ENCODE measurements around the gene LCE5A.
"Not testable (repeated sequence)": the region's sequence is repeated elsewhere in the genome, so short reads cannot be mapped to it uniquely, and the experiment has no call there.

LCE5A gene, protein sequence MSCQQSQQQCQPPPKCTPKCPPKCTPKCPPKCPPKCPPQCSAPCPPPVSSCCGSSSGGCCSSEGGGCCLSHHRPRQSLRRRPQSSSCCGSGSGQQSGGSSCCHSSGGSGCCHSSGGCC

DNA sequence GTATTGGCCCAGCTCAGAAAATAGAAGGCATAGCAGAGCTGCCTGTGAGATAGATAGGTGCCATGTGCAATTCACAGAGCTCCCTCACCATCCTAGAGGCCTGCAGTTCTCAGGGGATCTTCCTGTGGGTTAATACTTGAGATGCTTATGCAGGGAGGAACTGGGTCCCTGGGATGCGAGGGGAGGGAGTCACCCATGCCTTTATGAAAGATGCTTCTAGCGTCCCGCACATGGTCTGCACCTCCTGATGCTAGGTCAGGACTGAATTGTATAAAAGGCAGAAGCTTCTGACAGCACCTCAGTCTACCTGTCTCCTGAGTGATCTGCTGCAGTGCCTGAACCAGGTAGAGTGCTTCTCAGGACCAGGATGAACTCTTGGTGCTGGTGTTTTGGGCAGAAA lies at the start of gene LCE5A:
Gene LCE5A, plus strand, starts transcription at position 301 of the 400 bp plus-strand sequence. CDS start 732 bp downstream, outside the sequence.
- no peak for DNase-seq

DNA sequence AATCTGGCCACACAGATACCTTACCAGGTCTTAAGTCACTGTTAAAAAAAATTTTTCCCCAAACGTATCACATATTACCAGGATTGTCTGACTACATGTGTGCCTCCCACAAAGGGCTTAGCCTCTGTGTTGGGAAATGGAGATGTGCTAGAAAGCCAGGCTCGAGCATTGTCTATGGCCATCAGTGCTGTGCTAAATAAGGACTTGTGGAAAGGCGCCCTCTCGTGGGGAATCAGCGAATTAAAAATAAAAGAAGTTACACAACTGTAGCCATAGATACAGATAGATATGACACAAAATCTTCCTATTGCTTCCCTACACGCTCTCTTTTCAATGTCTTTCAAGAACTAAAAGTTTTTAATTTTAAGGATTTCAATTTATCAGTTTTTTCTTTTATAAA lies 49.1 kb upstream of the LCE5A start:
- DNase-seq, result no peak

DNA sequence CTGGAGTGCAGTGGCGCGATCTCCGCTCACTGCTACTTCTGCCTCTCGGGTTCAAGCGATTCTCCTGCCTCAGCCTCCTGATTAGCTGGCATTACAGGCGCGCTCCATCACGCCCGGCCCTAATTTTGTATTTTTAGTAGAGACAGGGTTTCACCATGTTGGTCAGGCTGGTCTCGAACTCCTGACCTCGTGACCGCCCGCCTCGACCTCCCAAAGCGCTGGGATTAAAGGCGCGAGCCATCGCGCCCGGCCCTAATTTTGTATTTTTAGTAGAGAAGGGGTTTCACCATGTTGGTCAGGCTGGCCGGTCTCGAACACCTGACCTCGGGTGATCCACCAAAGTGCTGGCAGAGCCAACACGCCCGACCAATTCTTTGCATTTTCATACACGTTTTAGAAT lies 48.0 kb upstream of the LCE5A start:
- no peak for DNase-seq

DNA sequence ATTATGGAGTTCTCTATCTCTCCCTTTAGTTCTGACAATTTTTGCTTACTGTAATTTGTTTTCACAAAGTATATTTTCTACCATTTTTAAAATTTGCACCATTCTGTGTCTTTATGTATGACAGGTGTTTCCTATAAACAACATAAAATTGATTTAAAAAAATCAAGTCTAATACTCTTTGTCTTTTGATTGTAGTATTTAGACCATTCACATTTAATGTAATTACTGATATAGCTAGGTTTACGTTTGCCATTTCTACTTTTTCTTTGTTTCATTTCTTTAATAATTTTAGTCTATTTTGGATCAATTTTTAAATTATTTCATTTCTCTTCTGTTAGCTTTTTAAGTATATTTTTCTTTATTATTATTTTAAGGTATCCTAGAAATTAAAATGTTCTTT lies 44.4 kb upstream of the LCE5A start:
- no peak for DNase-seq

DNA sequence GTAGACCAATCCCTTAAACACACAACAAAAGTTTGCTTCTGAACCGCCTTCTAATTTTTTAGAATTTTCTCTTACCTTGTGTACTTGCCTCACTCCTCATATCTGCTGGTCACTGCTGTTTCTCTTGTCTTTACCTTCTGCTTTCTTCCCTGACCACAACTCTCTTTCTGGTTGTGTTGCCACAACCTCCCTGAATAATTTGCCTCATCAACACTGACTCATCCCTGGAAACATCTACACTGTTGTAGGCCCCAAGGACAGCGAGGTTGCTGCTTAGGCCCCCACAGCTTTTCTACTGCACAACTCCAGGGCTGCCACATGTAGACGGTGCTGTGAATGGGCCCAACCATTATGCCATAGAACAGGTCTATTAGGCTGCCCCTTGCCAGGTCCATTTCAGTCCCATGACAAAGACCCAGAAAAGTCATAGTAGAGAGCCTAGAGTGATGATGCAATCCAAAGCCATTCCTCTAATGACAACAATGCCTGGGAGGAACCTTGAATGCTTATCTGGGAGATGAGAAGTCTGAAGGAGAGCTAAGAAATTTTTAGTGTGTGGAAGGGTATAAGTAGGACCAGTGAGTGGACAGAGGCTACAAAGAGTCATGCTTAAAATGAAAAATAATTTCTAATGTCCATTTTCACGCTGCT lies 36.6 kb upstream of the LCE5A start:
- DNase-seq, result no peak

DNA sequence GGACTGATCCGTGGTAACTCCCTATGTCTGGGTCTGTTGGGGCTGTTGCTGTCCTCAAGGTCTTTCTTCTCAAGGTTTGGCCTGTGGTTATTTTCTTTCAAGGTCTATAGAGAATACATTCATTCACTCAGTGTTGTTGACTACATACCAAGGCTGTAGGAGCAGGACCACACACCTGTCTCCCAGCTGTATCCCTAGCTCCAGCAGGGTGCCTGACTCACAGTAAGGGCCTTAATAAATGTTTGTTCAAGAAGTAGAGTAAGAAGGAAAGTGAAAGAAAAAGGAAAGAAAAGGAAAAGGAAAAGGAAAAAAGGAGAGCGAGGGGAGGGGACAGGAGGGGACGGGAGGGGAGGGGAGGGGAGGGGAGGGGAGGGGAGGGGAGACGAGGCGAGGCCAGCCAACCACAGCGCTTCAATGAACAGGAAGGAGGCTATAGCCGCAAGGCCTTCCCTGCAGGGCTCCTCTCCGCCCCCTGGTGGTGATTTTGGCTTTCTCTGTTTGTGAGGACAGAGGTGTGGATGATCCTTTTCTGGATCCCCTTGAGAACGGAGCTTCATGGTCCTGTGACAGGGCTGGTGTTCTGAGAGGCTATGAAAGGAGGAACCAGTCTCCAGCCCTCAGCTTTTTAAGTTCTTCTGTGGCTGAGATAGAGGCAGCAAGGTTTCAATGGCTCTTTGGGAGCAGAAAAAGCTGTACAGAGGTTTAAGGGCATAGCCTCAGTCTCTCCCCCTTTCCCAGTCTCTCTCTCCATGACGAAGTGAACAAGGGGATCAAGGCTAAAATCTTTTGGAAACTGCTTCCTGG lies 30.6 kb upstream of the LCE5A start:
- no peak for DNase-seq

DNA sequence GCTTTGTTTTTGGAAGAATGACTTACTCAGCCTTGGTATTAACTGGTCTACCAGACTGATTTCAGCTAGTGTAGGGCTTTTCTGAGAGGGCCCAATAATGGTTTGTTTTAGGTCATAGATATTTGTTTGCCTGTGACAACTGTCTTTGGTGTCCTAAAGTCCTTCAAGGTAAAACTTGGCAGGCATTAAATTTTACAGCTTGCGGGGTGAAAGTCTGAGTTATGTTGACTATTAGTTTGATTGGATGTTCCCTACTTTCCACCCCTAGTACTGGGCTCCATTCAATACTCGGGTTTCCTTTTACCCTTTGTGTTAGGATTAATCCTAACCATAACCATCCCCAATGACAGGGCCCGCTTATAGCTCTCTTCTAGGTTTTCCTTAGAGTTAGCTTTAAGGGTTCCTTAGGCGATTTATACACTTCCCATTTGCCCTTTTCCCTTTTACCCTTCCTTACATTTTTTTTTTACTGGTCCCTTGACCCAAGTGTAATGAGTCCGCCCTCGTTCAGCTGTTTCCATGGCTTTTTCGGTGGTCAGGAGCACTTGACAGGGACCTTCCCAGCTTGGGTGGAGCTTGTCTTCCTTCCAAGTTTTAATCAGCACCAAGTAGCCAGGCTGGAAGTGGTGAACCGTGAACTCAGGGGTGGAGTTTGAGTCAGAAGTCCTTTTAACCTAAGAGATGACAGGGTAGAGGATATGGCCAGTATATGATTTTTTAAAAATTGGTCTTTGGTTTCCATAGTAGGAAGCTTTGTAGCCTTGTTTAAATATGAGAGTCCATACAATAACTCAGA lies 28.5 kb upstream of the LCE5A start:
- DNase-seq, result no peak

DNA sequence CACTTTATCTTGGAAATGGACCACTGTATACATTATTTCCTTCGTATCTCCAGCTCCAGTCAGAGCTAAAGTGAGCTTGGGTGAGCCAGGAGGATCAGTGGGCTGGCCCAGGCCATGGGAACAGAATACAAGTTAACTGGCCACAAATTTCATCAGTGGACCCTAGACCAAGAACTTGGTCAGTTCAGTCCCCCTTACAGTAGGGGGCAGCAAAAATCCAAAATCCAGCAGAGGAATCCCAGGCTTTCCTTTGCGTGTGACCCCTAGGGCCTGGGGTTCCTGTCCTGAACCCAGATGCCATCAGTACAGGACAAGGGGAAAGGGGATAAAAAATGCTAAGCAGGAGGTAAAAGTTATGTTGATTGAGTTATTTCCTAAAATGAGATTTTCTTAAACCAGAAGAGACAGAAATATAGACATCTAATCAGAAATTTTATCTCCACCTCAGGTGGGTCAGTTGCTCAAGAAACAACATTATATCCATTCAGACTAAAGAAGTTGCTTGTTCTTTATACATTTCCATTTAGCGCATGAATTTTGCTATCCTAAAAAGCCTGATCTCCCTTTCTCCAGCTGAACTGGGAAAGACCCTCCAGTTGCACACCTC lies 24.1 kb upstream of the LCE5A start:
- no peak for DNase-seq

DNA sequence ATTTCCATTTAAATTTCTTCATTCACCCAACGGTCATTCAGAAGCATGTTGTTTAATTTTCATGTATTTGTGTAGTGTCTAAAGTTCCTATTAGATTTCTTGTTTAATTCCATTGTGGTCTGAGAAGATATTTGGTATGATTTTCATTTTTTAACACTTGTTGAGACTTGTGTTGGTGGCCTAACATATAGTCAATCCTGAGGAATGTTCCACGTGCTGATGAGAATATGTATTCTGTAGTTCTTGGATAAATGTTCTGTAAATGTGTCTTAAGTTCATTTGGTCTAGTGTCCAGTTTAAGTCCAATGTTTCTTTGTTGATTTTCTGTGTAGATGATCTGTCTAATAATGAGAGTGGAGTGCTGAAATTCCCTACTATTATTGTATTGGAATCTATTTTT lies 22.7 kb upstream of the LCE5A start:
- no peak for DNase-seq

DNA sequence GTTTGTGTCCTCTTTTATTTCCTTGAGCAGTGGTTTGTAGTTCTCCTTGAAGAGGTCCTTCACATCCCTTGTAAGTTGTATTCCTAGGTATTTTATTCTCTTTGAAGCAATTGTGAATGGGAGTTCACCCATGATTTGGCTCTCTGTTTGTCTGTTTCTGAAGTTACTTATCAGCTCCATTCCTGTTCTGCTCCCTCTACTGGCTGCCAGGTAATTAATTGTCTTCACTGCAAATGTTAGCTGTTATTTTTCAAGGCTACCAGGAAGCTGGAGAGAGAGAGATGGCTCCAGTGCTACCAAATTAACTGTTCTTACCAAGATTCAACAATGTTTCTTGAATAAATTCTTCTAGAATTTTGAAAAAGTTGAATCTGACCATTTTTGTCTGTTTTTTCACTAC lies 19.1 kb upstream of the LCE5A start:
- DNase-seq, result not testable (repeated sequence)

DNA sequence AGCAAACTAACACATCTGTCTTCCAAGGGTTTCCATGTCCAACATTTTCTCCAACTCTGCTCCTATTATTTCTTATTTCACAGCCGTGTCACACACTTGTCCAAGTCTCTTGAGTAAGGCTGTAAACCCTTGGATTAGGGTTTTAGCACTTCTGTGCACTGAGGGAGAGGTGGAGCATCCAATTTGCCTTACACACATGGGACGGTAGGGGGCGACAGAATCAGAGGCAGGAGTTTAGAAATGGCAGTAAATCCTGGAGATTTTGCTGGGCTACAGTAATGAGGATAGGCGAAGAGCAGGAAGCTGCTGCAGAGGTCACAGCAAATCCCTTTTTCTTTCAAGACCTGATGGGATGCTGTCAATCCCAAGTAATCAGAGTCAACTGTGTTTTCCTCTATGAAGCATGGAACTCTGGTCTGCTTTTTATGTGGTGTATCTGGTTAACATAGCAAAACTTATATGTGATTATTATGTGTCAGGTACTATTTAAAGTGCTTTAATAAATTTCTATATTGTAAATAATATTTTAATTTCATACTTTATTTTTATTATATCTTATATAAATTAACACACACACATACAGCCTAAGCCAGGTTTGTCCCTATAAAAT lies 15.4 kb upstream of the LCE5A start:
- no peak for DNase-seq

DNA sequence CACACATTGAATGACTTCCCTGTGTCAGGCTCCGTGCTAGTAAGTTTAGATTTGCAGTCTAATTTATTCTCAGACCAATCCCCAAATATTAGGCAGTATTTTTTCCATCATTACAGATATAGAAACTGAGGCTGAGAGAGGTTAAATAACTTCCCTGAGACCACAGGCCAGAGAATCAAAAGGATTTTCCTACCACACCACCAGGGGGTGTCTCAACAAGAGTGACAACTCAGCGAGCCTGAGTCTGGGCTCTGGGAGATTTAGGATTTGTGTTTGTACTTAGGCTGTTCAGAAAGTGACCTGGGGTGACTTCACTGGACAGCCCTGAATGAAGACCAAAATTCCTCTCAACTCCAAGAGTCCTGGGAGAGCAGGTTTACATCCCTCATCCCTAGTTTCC lies 13.3 kb upstream of the LCE5A start:
- no peak for DNase-seq

DNA sequence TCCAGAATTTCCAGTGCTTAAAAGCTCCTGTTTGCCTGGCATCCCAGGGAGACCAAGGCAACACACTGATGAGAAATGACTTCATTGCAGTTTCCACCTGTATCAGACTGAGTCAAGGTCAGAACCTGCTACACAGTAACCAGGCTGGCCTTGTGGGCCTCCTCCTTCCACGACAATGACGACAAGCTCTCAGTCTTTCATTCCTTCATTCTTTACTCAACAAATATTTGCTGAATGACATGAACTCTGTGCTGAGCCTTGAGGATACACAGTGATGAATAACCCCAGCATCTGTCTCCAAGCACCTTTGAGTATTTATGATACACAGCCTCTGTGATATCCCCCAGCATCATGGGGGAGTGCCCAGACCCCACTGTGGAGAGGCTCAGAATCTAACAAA lies 8.9 kb upstream of the LCE5A start:
- no peak for DNase-seq

DNA sequence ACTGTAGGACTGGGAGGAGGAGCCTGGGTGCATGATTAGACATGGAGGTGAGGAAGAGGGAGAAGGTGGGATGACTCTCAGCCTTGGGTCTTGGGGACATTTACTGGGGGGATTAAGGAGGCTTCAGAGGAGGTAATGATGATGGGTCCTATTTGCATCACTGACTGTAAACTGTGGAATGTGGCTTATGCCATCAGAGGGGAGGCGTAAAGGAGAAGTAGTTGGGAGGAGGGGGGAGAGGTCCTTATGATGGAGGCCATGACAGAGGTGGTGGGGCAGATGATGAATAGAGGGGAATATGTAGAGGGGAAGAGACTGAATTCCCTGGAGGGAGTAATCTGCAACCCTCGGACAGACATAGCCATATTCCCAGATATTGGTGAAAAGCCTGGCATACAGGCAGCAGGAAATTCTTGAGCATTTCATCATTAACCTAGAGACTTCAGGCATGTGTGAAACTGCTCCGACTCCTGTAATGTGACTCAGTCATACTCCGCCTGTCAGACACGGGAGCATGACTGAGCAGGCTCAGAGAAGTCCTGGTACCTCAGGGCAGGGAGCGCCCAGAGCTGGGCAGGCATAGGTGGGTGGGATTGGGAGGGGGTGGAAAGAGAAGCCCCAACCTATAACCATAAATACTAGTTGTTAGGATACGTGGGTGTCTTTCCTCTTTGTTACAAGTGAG lies 8.0 kb upstream of the LCE5A start:
- DNase-seq, result no peak

DNA sequence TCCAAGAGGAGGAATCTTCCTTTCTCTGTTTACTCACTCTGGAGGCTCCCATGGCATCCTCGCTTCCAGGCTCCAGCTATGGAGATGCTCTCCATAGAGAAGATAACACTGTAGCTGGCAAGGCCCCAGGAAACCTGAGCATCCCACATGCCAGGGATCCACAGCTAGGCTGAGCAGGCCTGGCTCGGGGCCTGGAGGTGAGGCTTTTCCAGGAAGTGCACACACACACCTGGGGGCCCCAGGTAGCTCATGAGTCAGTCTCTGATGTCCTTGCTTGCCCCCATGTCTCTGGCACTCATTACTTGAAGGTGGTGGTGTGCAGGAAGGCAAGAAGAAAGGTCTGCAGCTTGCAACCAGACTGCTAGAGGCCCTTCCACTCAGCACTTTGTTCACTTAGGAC lies 5.5 kb upstream of the LCE5A start:
- no peak for DNase-seq

DNA sequence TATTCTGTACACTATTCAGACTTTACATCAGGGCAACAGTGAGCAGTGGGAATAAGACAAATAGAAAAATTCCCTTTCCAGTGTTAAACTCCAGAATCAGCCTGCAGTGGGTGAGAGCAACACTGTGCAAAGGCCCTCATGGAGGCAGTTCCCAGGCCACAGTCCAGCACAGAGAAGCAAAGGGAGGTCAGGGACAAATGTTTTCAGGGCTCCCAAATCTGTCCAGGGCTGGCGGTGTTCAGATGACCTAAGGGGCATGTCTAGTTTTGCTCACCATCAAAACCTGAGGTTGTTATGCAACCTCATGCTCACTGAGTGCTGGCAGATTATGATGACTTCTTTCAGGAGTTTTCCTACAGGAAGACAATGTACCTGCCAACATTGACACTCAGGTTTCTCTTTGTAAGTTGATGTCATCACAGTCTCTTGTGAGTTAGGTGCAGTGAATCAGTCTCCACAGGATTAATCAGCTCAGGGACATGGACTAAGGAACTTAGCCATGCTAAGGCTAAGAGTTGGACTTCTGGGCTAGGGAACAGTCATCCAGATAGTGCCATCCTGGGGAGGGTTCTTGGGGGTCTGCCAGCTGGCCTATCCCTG lies 3.6 kb upstream of the LCE5A start:
- DNase-seq, result no peak

DNA sequence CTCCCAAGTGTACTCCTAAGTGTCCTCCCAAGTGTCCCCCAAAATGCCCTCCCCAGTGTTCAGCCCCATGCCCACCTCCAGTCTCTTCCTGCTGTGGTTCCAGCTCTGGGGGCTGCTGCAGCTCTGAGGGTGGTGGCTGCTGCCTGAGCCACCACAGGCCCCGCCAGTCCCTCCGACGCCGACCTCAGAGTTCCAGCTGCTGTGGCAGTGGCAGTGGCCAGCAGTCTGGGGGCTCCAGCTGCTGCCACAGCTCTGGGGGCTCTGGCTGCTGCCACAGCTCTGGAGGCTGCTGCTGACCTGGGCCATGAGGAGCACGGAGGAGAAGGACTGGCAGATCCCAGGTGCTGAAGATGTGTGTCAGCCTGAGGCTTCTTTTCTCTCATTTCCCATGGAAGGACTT lies 993 bp downstream of the LCE5A start:
- DNase-seq, result no peak

DNA sequence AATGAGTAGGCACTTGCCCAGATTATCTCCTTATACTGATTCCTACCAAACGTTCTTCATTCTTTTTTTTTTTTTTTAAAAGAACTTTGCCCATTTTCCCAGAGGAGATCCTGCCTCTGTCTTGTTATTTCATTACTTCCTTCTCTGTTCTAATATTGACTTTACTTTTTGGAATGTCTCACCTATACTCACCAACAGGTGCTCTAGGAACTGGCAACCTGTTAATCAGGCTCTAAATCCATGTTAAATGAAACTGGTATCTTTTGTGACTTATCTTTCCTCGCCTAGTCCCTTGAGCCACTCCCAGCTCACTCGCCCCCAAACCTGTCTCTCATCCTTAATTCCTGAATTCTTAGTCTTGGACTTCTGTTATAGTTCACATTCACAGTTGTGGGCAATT lies 2.5 kb downstream of the LCE5A start:
- no peak for DNase-seq

DNA sequence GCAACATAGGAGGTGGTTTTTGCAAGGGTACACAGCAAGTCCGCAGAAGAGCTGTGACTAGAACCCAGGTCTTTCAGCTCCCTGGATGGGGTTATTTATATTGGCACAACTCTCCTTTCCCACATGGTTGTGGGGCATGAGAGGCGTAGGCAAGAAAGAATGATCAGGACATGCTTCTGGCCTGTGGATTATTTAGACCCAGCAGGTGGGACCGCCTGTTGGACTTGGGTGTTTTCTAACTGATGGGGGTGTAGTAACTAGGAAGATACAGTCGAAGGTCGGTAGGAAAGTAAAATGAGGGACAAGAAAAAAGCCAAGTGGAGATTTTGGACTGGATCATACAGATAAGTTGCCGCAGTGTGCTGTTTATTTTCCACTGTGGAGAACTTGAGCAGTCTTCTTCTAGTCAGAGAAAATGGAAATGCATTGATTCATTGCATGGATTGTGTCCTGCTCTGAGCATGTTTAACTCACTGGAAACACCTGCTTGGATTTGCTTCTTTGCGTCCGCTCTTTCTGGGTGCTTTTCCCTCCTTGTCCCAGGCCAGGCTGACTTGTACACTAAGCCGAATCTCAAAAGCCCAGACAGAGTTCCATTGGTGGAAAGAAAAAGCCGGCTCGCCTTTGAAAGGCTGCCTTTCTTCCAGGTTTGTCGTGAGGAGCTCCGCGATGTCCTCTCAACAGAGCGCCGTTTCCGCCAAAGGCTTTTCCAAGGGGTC lies 4.3 kb downstream of the LCE5A start:
- DNase-seq, result no peak

DNA sequence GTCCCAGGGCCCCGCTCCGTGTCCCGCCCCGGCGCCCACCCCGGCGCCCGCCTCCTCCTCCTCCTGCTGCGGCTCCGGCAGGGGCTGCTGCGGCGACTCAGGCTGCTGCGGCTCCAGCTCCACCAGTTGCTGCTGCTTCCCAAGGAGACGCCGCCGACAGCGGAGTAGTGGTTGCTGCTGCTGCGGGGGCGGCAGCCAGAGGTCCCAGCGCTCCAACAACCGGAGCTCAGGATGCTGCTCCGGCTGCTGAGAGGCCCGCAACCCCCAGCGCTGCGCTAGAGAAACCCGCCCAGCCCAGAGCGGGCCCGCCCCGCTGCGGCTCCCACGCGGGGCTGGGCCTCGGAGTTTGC lies 4.8 kb downstream of the LCE5A start:
- DNase-seq, result peak; percentile 25

DNA sequence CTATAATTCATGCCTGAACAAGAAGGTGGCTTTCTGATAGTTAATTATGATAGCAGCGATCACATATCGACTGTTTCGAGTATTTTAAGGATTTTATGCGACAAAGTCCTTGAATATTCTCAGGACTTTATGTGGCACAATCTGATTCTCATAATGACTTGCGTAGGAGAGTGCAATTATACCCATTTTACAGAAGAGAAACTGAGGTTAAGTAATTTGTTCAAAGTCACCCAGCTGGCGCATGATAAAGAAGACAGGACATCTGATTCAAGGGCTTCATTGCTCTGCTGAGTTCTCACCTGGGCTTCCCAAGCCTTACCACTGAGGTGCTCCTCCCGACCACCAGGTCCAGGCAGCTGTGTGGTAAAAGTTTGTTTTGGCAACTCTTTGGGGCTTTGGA lies 5.5 kb downstream of the LCE5A start:
- DNase-seq, result no peak
